NCI-H2107 treated with DMSO at 0.1 percent for 48 hours (cell line): Measurements from ENCODE around the gene MYL10.
A peak's percentile ranks its signal among the peaks of the same experiment; 100 is the strongest.
"Not testable (repeated sequence)": the region's sequence is repeated elsewhere in the genome, so short reads cannot be mapped to it uniquely, and the experiment has no call there.

Experiments used
- DNase-seq: peaks from one replicate; lab custom pipeline; 2025; ENCODE audit not compliant: unreplicated experiment; lab: John Stamatoyannopoulos, UW

Gene MYL10

GRCh38 chr7:101620991-101621390 lies 8.1 kb downstream of the MYL10 start:
- no peak for DNase-seq

- no peak for DNase-seq
Measured at GRCh38 chr7:101620395-101620794, 8.7 kb downstream of the MYL10 start.

DNA sequence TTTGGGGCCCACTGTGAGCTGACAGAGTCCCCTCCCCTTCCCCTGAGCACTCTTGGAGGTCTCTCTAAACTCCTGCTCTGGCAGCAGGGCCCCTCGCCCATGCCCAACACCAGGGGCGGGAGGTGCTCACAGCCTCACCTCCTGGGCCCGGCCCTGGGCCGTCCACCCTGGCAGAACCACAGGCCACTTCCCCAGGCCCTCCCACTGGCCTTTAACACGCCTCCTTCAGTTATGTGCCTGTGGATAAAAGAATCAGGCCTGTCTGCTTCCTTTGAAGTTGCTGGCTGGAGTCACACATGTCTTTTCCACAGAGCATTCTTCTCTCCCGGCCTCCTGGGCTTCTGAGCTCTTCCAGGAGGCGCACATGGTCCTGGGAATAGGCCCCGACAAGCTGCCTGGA lies 10.2 kb downstream of the MYL10 start:
- DNase-seq, result no peak

GRCh38 chr7:101618207-101618839 lies 10.8 kb downstream of the MYL10 start:
- no peak for DNase-seq

DNA sequence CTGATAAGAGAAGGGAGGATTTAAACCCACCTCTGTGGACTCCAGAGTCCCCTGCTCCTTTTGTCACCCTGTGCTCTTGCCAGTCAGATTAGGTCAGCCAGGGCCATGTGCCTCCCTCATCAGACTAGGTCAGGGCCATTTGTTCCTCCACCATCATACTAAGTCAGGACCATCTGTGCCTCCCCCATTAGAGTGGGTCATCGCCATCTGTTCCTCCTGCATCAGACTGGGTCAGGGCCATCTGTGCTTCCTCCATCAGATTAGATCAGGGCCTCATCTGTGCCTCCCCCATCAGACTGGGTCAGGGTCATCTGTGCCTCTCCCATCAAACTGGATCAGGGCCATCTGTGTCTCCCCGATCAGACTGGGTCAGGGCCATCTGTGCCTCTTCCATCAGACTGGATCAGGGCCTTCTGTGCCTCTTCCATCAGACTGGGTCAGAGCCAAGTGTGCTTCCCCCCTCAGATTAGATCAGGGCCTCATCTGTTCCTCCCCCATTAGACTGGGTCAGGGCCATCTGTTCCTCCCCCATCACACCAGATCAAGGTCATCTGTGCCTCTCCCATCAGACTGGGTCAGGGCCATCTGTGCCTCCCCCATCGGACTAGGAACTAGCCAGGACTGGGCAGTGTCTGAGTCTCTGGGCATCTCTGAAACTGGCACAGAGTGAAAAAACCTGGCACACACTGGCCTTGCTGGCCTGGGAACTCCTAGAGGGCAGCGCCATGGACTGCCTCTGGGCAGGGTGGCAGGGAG lies 11.5 kb downstream of the MYL10 start:
- DNase-seq, result no peak

GRCh38 chr7:101615446-101615845 lies 13.7 kb downstream of the MYL10 start:
- DNase-seq, result no peak

- no peak for DNase-seq
Measured at GRCh38 chr7:101614939-101615302, 14.2 kb downstream of the MYL10 start.

DNA sequence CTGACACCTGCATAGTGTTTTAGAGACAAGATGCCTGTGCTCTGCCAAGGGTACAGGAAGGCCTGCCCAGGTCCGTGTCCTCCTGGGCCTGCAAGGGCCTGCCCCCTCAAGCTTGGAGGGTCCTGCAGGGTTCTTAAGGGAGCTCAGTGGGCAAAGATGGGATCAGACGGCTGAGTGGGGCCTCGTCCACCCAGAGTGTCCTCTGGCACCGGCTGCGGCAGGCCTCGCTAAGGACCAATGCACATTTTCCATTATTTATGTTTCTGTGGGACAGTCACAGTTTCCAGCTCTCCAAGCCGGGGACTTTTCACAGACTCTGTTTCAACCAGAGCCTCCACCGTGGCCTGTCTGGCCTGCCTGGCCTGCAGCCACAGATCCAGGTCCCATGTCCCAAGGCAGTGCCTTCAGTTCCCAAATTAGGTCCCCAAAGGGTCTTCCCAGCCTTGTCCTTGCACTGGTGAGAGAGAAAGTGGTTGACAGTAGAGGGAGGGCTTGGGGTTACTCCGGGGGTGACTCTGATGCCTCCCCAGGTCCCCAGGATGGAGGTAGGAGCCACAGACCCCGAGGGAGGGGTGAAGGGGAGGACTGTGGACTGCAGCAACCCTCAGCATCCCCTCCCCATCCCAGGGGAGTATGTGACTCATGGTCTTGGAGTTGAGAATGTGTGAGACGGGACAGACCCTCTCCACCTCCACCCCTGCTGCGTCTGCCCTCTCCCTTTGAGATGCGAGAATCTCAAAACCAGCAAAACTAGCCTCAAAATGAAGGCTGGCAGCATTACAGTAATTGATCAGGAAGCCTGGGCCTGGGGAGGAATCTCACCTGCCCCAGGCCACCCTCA lies 14.8 kb downstream of the MYL10 start:
- DNase-seq, result no peak

- DNase-seq, result no peak
Measured at GRCh38 chr7:101612885-101613515, 16.1 kb downstream of the MYL10 start.

DNA sequence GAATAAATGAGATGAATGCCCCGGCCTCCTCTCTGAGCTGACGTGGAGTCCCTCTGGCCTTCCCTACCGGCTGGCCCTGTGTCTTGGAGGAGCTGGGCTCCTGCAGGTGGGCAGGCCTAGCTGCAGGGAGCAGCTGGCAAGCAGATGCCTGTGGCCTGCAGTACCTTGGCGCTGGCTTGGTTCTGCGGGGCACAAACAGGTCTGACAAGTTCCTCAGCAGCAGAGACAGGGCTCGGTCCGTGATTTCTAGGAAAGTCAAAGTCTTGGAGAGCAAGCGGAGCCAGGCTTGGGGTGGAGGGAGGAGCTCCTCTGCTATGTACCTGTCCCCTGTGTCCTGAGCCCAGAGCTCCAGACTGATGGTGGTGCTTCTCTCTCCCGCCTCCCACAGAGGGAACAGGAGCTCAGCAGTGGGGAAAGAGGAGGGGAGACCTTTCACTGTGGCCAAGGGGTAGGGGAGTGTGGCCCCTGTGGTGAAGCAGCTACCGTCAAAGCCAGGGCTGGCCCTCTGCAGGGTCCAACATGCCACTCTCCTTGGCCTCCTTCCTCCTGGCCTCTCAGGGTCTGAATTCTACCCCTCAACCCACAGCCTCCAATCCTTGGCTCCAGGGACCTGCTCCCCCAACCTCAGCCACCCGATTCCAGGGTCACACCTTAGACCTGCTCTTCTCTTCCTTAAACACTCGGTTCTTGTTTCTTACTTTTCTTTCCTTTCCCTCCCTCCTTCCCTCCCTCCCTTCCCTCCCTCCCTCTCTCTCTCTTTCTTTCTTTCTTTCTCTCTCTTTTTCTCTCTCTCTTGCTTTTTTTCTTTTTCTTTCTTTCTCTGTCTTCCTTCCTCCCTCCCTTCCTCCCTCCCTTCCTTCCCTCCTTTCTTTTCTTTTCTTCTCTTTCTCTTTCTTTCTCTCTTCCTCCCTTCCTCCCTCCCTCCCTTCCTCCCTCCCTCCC lies 20.1 kb downstream of the MYL10 start:
- DNase-seq, result no peak

GRCh38 chr7:101606498-101606923 lies 22.6 kb downstream of the MYL10 start:
- no peak for DNase-seq

GRCh38 chr7:101605611-101606497 lies 23.2 kb downstream of the MYL10 start:
- DNase-seq, result no peak

- not testable (repeated sequence) for DNase-seq
Measured at GRCh38 chr7:101604934-101605332, 24.2 kb downstream of the MYL10 start.

GRCh38 chr7:101604331-101604933 lies 24.7 kb downstream of the MYL10 start:
- no peak for DNase-seq

DNA sequence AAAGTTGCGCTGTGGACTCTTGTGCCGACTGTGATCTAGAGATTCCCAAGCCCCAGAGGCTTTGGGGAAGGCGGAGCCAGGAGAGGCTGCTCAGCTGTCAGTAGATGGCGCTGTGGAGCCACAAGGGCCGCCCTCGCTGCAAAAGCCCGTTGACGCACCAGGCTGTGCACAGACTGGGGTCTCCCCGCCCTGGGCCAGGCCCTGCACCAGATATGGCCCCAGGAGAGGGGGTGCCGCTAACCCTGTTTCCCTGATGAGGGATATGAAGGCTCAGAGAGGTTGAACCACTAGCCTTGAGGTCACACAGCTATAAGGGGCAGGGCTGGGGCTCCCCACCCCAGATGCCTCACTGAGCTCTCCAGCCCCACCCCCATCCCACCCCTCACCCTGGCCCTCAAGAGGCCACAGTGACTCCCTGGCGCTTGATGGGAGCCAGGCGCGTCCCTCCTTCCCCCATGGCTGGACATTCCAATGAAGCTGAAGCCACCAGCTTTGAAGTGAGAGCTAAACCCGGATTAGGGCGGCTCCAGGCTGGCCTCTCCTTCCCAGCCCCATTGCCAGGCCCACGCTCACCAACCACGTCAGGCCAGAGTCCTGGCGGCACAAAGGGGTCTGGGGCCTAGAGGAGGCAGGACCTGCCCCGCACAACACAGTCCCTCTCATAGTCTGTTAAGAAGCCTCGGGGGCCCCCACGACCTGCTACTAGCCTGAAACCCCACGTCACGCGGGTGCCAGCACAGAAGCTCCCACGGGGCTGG lies 26.4 kb downstream of the MYL10 start:
- DNase-seq, result peak; percentile 23

- no peak for DNase-seq
Measured at GRCh38 chr7:101602082-101602481, 27.0 kb downstream of the MYL10 start.

GRCh38 chr7:101599787-101600186 lies 29.3 kb downstream of the MYL10 start:
- no peak for DNase-seq
